Activated T-helper 1 cell treated with Interleukin-2 at 50 U/mL for 16 hours (primary cell): Measurements from ENCODE around the gene HOXC9.

Experiments
- DNase-seq: peaks from one replicate; pipeline ENCODE4 v3.0.0-alpha.2; 2020; ENCODE audit warnings: low read depth

HOXC9 gene

GRCh38 chr12:53988541-53989226 lies 11.3 kb upstream of the HOXC9 start:
- no peak for DNase-seq

DNA sequence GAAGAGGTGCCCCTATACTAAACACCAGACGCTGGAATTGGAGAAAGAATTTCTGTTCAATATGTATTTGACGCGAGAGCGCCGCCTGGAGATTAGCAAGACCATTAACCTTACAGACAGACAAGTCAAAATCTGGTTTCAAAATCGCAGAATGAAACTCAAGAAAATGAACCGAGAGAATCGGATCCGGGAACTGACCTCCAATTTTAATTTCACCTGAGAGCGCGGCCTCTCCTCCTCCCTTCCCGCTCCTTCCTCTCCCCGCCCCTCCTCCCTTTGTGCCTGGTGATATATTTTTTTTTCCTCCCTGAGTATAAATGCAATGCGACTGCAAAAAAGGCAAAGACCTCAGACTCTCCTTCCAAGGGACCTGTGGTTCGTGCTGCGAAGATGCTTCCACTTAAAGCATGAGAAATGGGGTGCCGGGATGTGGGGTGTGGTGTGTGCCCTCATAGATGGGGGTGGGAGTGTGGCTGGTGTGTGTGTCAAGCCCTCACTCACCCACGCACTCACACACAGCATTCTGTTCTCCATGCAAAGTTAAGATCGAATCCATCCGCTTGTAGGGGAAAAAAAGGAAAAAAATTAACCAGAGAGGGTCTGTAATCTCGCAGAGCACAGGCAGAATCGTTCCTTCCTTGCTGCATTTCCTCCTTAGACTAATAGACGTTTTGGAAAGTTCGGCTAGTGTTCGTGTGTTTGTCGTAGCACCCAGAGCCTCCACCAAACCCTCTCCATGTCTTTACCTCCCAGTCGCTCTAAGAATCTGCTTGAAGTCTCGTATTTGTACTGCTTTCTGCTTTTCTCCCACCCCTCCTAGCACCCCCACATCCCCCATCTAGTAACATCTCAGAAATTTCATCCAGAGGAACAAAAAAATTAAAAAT lies 10.5 kb upstream of the HOXC9 start:
- DNase-seq, result no peak

DNA sequence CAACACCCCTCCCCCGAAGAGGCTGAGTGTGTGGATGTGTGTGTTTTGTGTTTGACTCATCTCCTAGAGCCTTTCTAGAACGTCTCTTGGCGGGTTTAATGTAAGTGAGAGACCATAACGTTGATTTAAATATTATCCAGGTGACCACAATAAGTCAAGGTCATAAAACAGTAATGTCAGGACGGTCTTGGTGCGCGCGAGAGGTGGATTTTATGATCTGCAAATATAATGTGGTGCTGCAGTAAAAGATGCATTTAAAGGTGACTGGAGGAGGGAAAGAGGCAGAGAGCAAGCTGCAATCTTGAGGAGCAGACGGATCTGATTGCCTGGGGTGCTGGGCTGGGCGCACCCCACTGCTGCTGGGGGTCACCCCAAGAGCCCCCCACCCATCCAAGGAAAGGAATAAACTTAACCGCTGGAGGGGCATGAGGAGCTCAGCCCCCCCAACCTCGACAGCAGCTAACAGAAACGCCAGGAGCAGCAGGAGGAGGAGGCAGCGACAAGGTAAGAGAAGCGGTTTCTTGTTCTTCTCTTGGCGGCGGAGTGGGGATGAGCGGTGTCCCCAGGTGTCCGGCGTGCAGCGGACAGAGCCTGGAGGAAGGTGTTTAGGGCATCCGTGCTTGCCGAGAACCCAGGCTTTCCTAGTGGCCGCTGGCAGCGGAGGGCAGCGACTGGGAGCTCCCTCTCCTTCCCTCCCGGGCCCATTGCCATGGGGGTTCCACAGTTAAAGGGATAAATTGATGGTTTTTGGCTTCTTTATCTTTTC lies 9.5 kb upstream of the HOXC9 start:
- DNase-seq, result no peak

GRCh38 chr12:53991077-53991460 lies 8.9 kb upstream of the HOXC9 start:
- no peak for DNase-seq

GRCh38 chr12:53992377-53992889 lies 7.5 kb upstream of the HOXC9 start:
- no peak for DNase-seq

DNA sequence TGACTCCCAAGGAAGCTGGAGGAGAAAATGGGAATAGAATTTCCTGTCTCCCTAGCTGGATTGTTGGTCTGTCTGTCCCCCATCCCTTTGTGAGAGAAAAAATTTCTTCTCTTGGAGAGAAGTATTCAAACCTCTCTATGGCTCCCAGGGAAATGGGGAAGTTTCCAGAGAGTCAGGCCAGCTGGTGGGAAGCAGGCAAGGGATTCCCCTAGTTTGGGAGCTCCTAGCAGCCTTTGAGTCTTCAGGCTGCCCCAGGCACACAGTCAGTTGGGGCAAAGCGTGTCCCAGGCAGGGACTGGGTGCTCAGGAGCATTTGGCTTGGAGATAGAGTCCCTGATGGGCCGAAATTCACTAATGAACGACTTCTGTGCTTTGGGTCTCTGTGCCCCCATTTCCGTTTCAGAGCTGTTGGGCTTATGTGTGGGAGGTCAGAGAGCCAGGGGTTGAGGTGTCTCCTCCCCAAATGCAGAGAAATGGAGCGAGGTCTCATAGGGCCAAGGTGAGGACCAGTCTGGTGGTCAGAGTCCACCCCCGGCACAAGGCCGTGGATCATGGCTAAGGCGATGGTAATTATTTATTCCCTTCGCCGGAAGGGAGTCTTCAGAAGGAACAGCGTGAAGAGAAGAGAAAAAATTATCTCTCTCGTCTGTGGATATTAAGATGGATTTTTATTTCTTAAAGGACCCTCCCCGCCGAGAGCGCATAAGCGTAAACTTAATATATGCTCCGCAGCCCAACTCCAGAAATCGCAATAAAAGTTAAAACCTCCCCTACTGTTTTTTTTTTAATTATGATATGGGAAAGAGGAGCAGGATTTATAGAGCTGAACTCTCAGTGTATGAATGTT lies 6.6 kb upstream of the HOXC9 start:
- DNase-seq, result no peak

GRCh38 chr12:53994009-53994263 lies 6.0 kb upstream of the HOXC9 start:
- no peak for DNase-seq

- no peak for DNase-seq
These were observed 5.5 kb upstream of the HOXC9 start for GRCh38 chr12:53994264-53995001.

DNA sequence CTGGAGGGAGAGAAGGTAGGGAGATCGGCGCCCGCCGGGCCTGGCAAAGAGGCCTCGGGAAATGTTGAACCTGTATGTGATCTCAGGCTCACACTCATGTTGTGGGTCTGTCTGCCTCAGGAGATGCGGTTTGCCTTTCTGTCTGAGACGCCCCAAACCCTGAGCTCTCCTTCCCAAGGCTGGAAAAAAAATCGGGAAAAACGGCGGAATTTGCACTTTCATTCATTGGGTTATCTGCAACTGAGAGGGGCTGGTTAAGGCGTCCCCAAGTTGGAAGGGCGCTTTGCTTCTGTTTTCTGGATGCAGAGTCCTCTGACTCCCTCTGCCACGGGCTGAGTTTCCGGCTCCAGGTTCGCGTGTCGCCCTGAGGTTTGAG lies 5.0 kb upstream of the HOXC9 start:
- DNase-seq, result no peak

DNA sequence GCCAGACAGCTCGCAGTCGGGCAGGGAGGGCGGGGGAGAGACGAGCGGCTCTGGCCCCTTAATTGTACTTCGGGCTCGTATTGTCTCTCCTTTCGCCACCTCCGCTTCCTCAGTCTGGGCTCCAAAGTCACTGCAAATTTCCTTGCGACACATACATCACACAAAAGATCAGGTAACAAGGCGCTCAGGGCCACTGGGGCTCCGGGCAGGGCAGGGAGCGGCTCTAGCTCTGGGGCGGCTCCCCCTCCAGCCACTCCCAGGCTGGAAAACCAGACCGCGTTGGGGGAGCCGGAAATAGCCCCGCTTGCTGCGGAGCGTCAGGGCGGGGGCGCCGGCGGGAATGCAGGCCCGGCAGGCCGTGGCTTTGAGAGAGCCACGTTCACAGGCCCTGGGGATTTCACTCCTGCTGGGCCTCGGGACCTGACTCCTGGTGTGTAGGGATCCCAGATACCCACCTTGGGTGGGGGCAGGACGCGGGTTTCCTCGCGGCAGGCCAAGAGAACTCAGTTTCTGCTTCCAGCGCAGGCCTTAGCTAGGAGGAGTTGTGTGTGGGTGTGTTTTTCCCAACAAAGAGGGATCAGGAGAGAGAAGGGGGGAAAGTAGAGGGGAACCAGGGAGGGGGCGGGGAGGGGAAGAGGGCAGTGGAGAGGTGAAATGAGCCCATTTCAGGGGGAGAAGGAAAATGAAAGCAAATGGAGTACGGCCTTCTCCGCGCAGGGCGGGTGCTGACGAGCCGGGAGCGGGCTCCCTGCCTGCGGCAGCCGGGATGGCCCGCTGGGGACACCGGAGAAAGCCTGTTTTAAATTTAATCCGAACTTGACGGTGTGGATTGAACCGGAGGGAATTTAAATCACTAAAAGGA lies 4.4 kb upstream of the HOXC9 start:
- DNase-seq, result no peak

- no peak for DNase-seq
These were observed 3.4 kb upstream of the HOXC9 start for GRCh38 chr12:53996240-53997203.

DNA sequence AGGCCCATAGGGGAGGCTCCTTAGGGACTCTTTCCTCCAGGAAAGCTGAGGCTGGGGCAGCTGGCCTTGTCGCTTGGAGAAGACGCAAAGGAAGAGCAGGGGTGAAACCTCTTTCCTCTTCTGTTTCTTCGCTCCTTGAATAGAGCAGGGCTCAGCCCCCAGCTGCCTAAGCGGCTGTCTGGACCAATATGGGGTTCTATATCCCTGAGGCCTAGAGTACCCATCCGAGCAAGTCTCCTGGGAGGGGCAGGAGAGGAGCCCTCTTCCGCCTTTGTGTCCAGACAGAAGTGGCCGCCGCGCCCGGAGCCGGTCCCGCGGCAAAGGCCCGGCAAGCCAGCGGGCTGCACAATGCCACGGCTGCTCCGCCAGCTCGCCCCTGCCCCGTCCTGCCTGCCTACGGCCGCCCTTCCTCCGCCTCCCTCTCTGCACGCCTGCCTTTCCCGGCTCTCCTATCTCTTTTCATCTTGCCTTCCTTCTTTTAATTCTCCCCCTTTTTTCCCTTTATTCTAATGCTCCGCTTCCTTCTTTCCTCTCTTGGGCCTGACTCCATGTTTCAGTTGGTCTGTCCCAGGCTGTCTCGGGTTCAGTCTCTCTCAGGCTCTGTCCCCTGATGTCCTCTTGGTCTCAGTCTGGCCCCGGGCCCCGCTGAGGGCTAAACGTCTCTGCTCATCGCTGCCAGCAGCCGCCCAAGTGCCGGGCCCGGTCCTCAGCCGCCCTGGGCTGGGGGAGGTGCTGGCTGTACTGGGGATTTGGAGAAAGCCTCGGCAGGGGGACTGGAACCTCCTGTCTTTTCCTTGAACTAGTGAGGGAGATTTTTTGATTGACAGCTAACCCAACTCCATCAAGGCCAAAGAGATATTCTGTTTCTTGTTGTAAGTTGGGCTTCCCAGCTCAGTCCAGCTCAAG lies 2.5 kb upstream of the HOXC9 start:
- DNase-seq, result no peak

DNA sequence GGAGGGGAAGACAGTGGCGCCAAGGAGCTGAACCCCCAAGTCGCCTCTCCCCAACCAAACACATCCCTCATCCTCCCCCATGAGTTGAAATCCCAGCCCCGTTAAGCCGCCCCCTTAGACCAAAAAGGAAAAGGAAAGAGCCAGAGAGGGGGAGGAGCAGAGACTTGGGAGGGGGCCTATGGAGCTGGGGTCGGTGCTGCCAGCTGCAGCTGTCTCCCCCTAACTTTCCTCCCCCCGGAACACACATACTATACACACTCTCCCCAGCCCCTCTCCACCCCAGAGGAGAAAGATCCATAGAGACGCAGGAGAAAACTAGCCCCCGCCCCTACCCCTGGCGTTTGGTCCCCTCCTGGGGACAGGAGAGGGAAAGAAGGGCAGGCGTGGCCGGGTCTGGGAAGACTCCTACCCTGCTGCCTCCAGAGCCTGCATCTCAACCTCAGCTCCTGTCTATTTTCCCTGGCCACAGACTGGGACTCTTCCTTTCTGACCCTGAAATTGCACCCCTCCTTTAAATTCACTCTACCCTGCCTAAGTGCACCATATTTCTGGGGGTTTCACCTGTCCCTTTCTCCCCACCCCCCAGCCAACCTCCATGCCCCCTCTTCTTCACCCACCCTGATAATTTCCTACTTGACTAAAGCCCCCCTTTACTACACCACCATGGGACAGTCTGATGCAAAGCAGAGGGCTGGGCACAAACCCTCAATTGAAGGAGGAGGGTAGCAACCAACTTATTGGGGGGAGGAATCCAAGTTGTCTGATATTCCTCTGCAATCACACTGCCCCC lies 1.7 kb upstream of the HOXC9 start:
- no peak for DNase-seq

- DNase-seq, result no peak
These were observed 1.1 kb upstream of the HOXC9 start for GRCh38 chr12:53998900-53999236.

DNA sequence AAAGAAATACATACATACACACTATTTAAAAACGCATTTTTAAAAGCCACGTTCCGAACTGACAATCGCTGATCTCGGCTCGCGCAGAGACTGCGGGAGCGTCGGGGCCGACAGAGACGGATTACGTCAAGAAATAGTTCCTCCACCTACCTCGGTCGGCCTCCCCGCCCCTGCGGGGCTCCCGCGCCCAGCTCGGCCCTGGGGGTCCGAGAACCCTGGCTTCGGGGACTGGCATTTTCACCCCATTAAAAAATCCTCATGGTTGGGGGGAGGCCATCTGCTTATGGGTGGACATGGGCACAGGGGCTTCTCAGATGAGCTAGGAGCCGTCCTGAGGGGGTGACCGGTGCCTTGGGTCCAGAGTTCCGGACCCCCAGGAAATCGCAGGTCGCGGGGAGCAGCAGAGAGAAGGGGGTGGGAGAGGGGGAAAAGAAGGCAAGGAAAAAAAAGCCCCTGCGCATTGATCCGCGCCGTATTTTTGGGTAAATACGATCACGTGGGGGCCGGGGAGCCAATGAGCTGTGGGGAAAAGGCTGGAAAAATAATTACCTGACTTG lies 324 bp upstream of the HOXC9 start:
- no peak for DNase-seq

DNA sequence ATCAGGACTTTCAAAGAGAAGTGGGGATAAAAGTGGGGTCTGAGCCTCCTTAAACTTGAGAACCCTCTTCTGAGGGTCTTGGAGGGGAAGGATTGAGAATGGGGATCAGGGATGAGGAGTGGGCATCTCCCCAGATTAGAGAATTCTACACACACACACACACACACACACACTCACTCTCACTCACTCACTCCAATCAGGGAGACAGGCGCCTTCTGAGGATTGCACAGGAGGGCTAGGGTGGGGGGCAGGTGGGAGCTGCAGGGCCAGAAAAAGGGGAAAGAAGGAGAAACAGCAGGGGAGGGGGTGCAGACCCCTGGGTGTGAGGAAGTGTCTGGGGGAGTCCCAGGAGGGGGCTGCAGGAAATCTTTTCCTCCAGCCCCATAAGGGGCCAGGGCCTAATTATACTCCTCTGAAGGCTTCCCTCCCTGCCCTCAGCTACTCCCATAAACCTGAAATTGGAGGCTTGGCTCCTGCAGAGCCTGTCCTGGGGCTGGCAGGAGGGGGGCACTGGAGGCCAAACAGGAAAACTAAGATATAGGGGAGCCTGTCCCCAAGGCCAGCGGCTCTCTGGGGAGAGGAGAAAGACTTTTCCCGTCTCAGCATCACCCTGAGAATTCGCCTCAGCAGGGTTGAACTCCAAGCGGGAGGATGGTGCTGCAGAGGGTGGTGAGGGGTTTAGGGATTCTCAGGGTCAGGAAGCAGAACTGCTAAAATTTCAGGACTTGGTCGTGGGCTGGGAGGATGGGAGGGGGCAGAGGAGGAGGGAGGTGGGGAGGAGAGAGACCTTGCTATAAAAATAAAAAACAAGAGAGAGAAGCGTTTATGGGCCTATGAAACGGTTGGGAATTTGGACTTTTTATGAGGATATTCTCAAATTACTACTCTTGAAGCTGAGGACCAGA lies 1.6 kb downstream of the HOXC9 start:
- no peak for DNase-seq
